HepG2 (cell line): ENCODE measurements around the gene LSR. TPM values are rescaled to one million over a fixed set of nuclear protein-coding genes. Genes with fewer than 3 reads are reported as not detected.

Experiments used
- ATAC-seq: fragments of 200-7000 bp; cut with Tn5 transposase; 3 replicates; pipeline ENCODE4 v1.9.1; 2020; ENCODE audit warnings: mild to moderate bottlenecking, moderate library complexity
- BruUV-seq: library from RNA; stranded (reverse); fragments of 400-500 nt; replicated peaks from 2 replicates; lab custom pipeline; 2021; lab: Mats Ljungman, UMichigan
- CTCF ChIA-PET: fragments of 300-600 bp; formaldehyde crosslinking; extraction: SDS; loops from one replicate; lab custom pipeline; 2021; ENCODE audit warnings: low total read pairs, inconsistent platforms, low intra/inter-chr PET ratio; lab: Yijun Ruan, JAX
- POLR2A ChIA-PET: fragments of 350-600 bp; sonication (Branson Sonifier 250); formaldehyde crosslinking; loops from one replicate; lab custom pipeline; 2020; ENCODE audit warnings: antibody characterized with exemption, inconsistent platforms; lab: Yijun Ruan, JAX
- DNase-seq: peaks from one replicate; pipeline ENCODE4 v3.0.0-alpha.2; 2015; ENCODE audit warnings: low spot score
- FAIRE-seq: peaks from 3 replicates; lab custom pipeline; 2011; peaks lifted over from hg19 to GRCh38; lab: Jason Lieb, UNC
- H2AFZ ChIP-seq: one replicate; pipeline ENCODE4 v1.6.1; 2011; ENCODE audit warnings: low read length, inconsistent platforms
- H3K27ac ChIP-seq: fragments of 300-600 bp; 3 replicates; pipeline ENCODE4 v1.8.0; 2011; ENCODE audit warnings: mixed run types, mild to moderate bottlenecking, mixed read lengths, low read length, inconsistent platforms; ENCODE audit not compliant: insufficient read depth; ENCODE audit errors: extremely low read length
- H3K27me3 ChIP-seq, 2 experiments: fragments of 200-600 bp in 1 of 2; 2 replicates in 1 of 2; 3 replicates in 1 of 2; pipeline versions ENCODE4 v1.6.0 to v1.8.0; 2011; ENCODE audit warnings: low read length in 2 of 2, mild to moderate bottlenecking in 2 of 2, moderate library complexity in 2 of 2, inconsistent platforms in 1 of 2; ENCODE audit not compliant: insufficient read depth in 2 of 2, control insufficient read depth in 1 of 2
- H3K36me3 ChIP-seq, 2 experiments: fragments of 200-600 bp in 1 of 2; replicated peaks in 1 of 2; 2 replicates in 1 of 2; 3 replicates in 1 of 2; pipeline versions ENCODE4 v1.5.1 to v1.8.0; 2011; ENCODE audit warnings: low read length in 2 of 2, inconsistent platforms in 1 of 2; ENCODE audit not compliant: insufficient read depth in 2 of 2, control insufficient read depth in 1 of 2
- H3K4me1 ChIP-seq: 2 replicates; pipeline ENCODE4 v1.5.1; 2012; ENCODE audit warnings: low read length, inconsistent platforms; ENCODE audit not compliant: insufficient read depth
- H3K4me2 ChIP-seq: 2 replicates; pipeline ENCODE4 v1.6.0; 2011; ENCODE audit warnings: low read depth, low read length, inconsistent platforms
- H3K4me3 ChIP-seq, 3 experiments: fragments of 200-600 bp in 1 of 3; sonication (generic), shearing (Covaris generic) in 1 of 3; replicated peaks in 1 of 3; 2 replicates each; pipeline ENCODE4 v1.5.1; 2011 to 2016; ENCODE audit warnings: low read length in 3 of 3, inconsistent platforms in 2 of 3, low read depth in 2 of 3, mild to moderate bottlenecking in 2 of 3, control low read depth in 1 of 3, mixed read lengths in 1 of 3; ENCODE audit not compliant: insufficient read depth in 1 of 3
- H3K79me2 ChIP-seq: one replicate; pipeline ENCODE4 v1.6.1; 2011; ENCODE audit warnings: low read length, inconsistent platforms; ENCODE audit not compliant: insufficient read depth
- H3K9ac ChIP-seq: 2 replicates; pipeline ENCODE4 v1.6.0; 2011; ENCODE audit warnings: mild to moderate bottlenecking, low read depth, low read length, inconsistent platforms; ENCODE audit not compliant: insufficient read depth
- H3K9me3 ChIP-seq: 2 replicates; pipeline ENCODE4 v1.5.1; 2012; ENCODE audit warnings: mild to moderate bottlenecking, low read length
- H4K20me1 ChIP-seq: 2 replicates; pipeline ENCODE4 v1.6.0; 2011; ENCODE audit warnings: inconsistent platforms, mild to moderate bottlenecking, low read length, moderate library complexity; ENCODE audit not compliant: insufficient read depth
- FOXJ3 ChIP-seq: sonication (generic); formaldehyde crosslinking; IDR thresholded peaks from 2 replicates; pipeline ENCODE4 v1.4.0; 2020; ENCODE audit warnings: missing genetic modification reagents, mild to moderate bottlenecking, borderline replicate concordance
- HNRNPL ChIP-seq: fragments of 200-400 bp; formaldehyde crosslinking; IDR thresholded peaks from 2 replicates; pipeline ENCODE4 v1.6.1; 2017; ENCODE audit warnings: mild to moderate bottlenecking, low read depth, low read length
- PHF21A ChIP-seq: sonication (generic); formaldehyde crosslinking; IDR thresholded peaks from 2 replicates; pipeline ENCODE4 v1.5.0; 2020; ENCODE audit warnings: mild to moderate bottlenecking, missing genetic modification reagents
- POGZ ChIP-seq: sonication (generic); formaldehyde crosslinking; IDR thresholded peaks from 2 replicates; pipeline ENCODE4 v1.4.0; 2020; ENCODE audit warnings: mild to moderate bottlenecking, missing genetic modification reagents
- TARDBP ChIP-seq: sonication (generic); formaldehyde crosslinking; IDR thresholded peaks from 2 replicates; pipeline ENCODE4 v1.8.0; 2022; ENCODE audit warnings: mild to moderate bottlenecking, missing genetic modification reagents
- TEF ChIP-seq: sonication (generic); formaldehyde crosslinking; IDR thresholded peaks from 2 replicates; pipeline ENCODE4 v1.5.0; 2020; ENCODE audit warnings: missing genetic modification reagents
- ZFX ChIP-seq: sonication (generic); formaldehyde crosslinking; IDR thresholded peaks from 2 replicates; pipeline ENCODE4 v1.4.0; 2020; ENCODE audit warnings: mild to moderate bottlenecking, low read depth, missing genetic modification reagents, moderate library complexity
- ZNF253 ChIP-seq: sonication (generic); formaldehyde crosslinking; IDR thresholded peaks from 2 replicates; pipeline ENCODE4 v1.8.0; 2022; ENCODE audit warnings: mild to moderate bottlenecking, missing genetic modification reagents, borderline replicate concordance
- ZNF646 ChIP-seq: sonication (generic); formaldehyde crosslinking; IDR thresholded peaks from 2 replicates; pipeline ENCODE4 v1.9.0; 2021; ENCODE audit warnings: mild to moderate bottlenecking, missing genetic modification reagents
- ZNF7 ChIP-seq: IDR thresholded peaks from 2 replicates; pipeline ENCODE4 v1.6.1; 2016; ENCODE audit warnings: missing biosample characterization, missing genetic modification reagents
- WGBS: methylation state at CpG from one replicate; pipeline ENCODE4 v1.1.6; 2017; ENCODE audit warnings: low lambda C conversion rate; 5-methylcytosine and 5-hydroxymethylcytosine counted together
- in situ Hi-C: cut with HindIII; loops from 2 replicates; pipeline ENCODE4 v1.10.0; 2017; ENCODE audit warnings: low pct_unique_long_range_greater_than_20kb; ENCODE audit not compliant: extremely low pct_ligation_motif_present
- intact Hi-C: fragments of 100-400 bp; cut with micrococcal nuclease; formaldehyde crosslinking; loops from one replicate; pipeline ENCODE4 v1.10.0; 2022; ENCODE audit not compliant: unreplicated experiment
- polyA plus RNA-seq, 8 experiments: library from polyadenylated mRNA; depleted of rRNA in 3 of 8; stranded (reverse) in 7 of 8; unstranded in 1 of 8; fragments of >200 nt; fragmentation: Illumina TruSeq in 4 of 8; extraction: Trizol in 4 of 8; gene quantifications; 2 replicates each; pipeline versions ENCODE4 v1.2.1 to v1.2.3, GENCODE V29; 2011 to 2016; ENCODE audit warnings: low read depth in 4 of 8, missing spikeins in 1 of 8, mixed read lengths in 1 of 8; ENCODE audit not compliant: insufficient read depth in 1 of 8
- total RNA-seq, 5 experiments: library from RNA; depleted of rRNA; stranded (reverse); fragments of >200 nt; fragmentation: Illumina TruSeq; extraction: Trizol; gene quantifications; 2 replicates each; pipeline ENCODE4 v1.2.3, GENCODE V29; 2016; ENCODE audit warnings: low read depth in 1 of 5
- TF ChIP-seq, protein P1 (sequence below): sonication (generic); formaldehyde crosslinking; conservative IDR thresholded peaks from 2 replicates; pipeline ENCODE4 v1.5.0; 2020; ENCODE audit warnings: missing genetic modification reagents

Gene LSR
- total and polyA plus RNA-seq, 2 of the 13 experiments (the other 11 are each of a cell fraction or from before 2014, with no cell fraction given) = 29.2 to 79.2 TPM

GRCh38 chr19:35296644-35297514, 48.1 kb downstream of the LSR start (continued):
- TF ChIP-seq, protein P1, sequence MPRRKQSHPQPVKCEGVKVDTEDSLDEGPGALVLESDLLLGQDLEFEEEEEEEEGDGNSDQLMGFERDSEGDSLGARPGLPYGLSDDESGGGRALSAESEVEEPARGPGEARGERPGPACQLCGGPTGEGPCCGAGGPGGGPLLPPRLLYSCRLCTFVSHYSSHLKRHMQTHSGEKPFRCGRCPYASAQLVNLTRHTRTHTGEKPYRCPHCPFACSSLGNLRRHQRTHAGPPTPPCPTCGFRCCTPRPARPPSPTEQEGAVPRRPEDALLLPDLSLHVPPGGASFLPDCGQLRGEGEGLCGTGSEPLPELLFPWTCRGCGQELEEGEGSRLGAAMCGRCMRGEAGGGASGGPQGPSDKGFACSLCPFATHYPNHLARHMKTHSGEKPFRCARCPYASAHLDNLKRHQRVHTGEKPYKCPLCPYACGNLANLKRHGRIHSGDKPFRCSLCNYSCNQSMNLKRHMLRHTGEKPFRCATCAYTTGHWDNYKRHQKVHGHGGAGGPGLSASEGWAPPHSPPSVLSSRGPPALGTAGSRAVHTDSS (CRISPR knock-in tag) = no peak
- TF ChIP-seq FOXJ3 (CRISPR knock-in tag) (no peak), POGZ (no peak), HNRNPL (peak; percentile 63; the same call in 1 of the 2 replicates), ZNF7 (CRISPR knock-in tag) (no peak), PHF21A (CRISPR knock-in tag) (no peak), ZFX (CRISPR knock-in tag) (peak; percentile 25; the same call in 1 of the 2 replicates), TEF (CRISPR knock-in tag) (no peak), ZNF253 (CRISPR knock-in tag) (no peak)

GRCh38 chr19:35297515-35297848, 48.7 kb downstream of the LSR start:
- no peak for FAIRE-seq
- Histone ChIP-seq H3K36me3 (no peaks in the 10 kb centered on the region), H3K4me2 (no peak overlapping the region), H4K20me1 (no peaks in the 10 kb centered on the region), H3K9ac (no peak overlapping the region), H3K27me3 (peaks cover 6 to 26% of the 10 kb centered on the region in 2 experiments), H2AFZ (no peak overlapping the region), H3K27ac (no peak overlapping the region), H3K79me2 (no peaks in the 10 kb centered on the region), H3K9me3 (no peaks in the 10 kb centered on the region), H3K4me1 (peaks cover 36% of the 10 kb centered on the region), H3K4me3 (no peak overlapping the region)
- WGBS = 79% methylated on average over 3 of the region's 3 CpGs
- ATAC-seq = no peak
- CTCF ChIA-PET = no interaction called here
- intact Hi-C loops (no loop called here), in situ Hi-C loops (no loop called here)
- BruUV-seq = no TSS peak
- TF ChIP-seq ZNF646 (peak; percentile 87; the same call in 1 of the 2 replicates), TARDBP (CRISPR knock-in tag) (no peak)
- POLR2A ChIA-PET = no interaction called here
- no peak for DNase-seq
